Lower leg skin (tissue), 4 donors: ENCODE data around the gene ZFYVE27. TPM values are rescaled to one million over a fixed set of nuclear protein-coding genes. Genes with fewer than 3 reads are reported as not detected.

Experiments
- DNase-seq, 2 donors: peaks; one replicate each; pipeline ENCODE4 v3.0.0-alpha.2; 2019; ENCODE audit warnings: low spot score in 2 of 2
- H3K4me3 ChIP-seq: fragments of 200-600 bp; sonication (generic); 2 replicates; pipeline ENCODE4 v1.5.1; 2017; ENCODE audit warnings: mild to moderate bottlenecking, low read depth; ENCODE audit not compliant: poor library complexity, severe bottlenecking
- POLR2A ChIP-seq, 2 donors: fragments of 450-650 bp; IDR thresholded peaks; one replicate each; pipeline ENCODE4 v1.6.1; 2016 to 2017; ENCODE audit warnings: antibody characterized with exemption in 2 of 2, mild to moderate bottlenecking in 1 of 2, moderate library complexity in 1 of 2
- WGBS, 2 donors: methylation state at CpG; one replicate each; pipeline ENCODE4 v1.1.5; 2018; 5-methylcytosine and 5-hydroxymethylcytosine counted together
- intact Hi-C: fragments of 100-400 bp; cut with DNase I; formaldehyde crosslinking; loops from one replicate; pipeline ENCODE4 v1.15.0; 2023; ENCODE audit warnings: low total_unique reads
- total RNA-seq, 4 donors: library from RNA; depleted of rRNA; stranded (reverse); fragments of >200 nt; gene quantifications; one replicate each; pipeline ENCODE4 v1.1.0, GENCODE V29; 2016
- TF ChIP-seq, protein P1 (sequence below), 3 donors: fragments of 450-650 bp; IDR thresholded peaks; one replicate each; pipeline ENCODE4 v1.5.1; 2016; ENCODE audit warnings: antibody characterized with exemption in 3 of 3, mild to moderate bottlenecking in 3 of 3, moderate library complexity in 2 of 3

Gene ZFYVE27
- total RNA-seq, 4 donors from 2014 or later = 18.7 to 35.0 (median 21.4) TPM

DNA sequence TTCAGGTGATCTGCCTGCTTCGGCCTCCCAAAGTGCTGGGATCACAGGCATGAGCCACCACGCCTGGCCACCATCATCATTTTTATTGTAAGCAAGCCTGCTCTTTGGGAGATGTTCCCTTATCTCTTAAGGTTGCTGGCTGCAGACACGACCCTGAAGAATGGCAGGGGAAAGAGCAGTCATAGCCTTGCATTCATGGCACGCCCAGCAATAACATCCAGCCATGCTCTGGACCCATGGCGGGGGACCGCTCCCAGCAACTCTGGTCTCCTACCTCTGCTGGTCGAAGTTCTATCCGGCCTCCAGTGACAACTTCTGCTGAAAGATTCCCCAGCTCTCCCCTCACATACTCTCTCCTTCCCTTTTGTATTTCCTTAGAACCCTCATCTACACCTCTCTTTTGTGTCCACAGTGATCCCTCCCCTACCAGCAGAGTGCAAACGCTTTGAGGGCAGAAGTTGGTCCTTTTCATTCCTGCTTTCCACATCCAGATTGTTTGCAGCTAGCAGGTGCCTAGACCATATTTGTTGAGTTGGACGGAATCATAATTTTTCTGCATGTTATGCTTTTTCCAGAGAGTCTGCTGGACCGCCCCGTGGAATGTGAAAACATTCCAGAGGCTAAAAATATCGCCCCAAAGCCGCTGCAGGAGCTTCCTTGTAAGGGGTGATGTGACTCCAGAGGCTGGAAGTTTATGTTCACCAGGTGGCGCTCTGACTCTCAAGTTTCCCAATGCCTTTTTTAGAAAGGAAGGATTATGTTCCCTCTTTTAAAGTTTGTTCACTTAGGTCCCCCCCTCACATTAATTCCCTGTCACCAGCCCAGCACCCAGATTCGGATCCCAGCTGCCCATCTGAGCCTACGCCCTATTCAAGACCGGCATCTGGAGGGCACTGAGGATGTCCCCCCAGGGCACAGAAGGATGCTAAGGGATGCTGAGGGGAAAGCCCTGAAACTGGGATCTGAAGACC is 27.7 kb upstream of the ZFYVE27 start:
- WGBS, 2 donors = 39% methylated on average over 18 of the region's 18 CpGs
- H3K4me3 ChIP-seq = no peak overlapping the region
- DNase-seq = peak; percentile 83 to 95
- no peak for TF ChIP-seq POLR2A (IDR thresholded peaks at IDR 0.05)
- TF ChIP-seq, protein P1, sequence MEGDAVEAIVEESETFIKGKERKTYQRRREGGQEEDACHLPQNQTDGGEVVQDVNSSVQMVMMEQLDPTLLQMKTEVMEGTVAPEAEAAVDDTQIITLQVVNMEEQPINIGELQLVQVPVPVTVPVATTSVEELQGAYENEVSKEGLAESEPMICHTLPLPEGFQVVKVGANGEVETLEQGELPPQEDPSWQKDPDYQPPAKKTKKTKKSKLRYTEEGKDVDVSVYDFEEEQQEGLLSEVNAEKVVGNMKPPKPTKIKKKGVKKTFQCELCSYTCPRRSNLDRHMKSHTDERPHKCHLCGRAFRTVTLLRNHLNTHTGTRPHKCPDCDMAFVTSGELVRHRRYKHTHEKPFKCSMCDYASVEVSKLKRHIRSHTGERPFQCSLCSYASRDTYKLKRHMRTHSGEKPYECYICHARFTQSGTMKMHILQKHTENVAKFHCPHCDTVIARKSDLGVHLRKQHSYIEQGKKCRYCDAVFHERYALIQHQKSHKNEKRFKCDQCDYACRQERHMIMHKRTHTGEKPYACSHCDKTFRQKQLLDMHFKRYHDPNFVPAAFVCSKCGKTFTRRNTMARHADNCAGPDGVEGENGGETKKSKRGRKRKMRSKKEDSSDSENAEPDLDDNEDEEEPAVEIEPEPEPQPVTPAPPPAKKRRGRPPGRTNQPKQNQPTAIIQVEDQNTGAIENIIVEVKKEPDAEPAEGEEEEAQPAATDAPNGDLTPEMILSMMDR (IDR thresholded peaks at IDR 0.05) = no peak
- intact Hi-C loops = no loop called here

DNA sequence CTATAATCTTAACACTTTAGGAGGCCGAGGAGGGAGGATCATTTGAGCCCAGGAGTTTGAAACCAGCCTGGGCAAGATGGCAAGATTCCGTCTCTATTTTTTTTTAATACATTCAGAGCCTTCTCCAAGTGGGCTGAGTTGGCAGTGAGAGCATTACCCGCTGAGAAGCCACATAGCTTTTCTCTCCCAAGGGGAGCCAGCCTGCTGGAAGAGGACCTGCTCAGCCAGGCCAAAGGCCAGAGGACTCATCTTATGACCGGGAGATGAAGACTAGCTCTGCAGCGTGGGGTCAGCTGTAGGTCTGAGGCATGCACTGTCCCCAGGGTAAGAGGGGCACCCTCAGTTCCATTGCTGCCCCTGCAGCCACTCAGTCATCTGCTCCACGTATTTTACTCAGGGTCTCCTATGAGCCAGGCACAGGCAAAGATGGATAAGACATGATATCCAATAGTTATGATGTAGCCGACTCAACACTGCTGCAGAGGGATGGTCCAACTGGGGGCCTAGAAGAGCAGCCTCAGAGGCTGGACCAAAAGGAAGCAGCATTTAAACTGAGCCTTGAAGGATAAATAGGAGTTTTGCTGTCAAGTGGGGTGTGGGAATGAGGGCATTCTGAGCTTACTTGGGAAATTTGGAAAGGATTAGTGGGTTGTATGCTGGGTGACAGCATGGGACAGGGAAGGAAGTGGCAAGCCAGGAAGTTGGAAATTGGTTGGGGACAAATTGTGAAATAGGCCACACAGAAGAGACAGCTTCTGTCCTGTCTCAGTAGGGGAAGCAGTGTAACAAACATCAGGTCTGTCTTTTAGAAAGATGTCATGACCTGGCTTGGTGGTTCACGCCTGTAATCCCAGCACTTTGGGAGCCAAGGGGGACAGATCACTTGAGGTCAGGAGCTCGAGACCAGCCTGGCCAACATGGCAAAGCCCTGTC is 25.0 kb upstream of the ZFYVE27 start:
- no peak overlapping the region for H3K4me3 ChIP-seq
- WGBS, 2 donors = 66 to 69% methylated on average over 9 of the region's 9 CpGs
- TF ChIP-seq, protein P1 (IDR thresholded peaks at IDR 0.05) = no peak
- TF ChIP-seq POLR2A (IDR thresholded peaks at IDR 0.05) = no peak
- intact Hi-C loops = loop anchor here (2.0 kb wide), 1 partner anchor 17 kb away; no protein-coding TSS in a partner anchor
- no peak for DNase-seq

DNA sequence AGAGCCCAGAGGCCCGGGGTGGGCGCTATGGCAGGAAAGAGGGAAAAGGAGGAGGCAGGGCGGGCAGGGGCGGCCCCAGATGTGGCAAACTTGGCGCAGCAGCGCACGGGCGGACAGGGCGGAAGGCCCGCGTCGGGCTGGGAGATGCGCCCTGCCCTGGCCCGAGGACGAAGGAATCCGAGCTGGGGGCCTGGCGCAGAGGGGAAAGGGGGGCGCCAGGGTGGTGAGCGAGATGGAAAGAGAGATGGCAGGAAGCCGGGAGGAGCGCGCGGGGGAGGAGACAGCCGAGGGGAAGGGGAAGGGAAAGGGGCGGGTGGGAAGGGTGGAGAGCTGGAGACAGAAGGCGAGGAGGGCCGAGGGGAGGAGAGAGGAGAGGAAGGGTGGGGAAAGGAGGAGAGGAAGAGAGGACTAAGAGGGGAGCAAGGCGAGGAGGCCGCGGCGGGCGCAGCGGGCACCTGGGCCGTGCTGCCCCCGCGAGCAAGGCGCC is 23.5 kb upstream of the ZFYVE27 start, which contains the start of gene MARVELD1:
Gene MARVELD1, plus strand, starts transcription at position 392 of the 487 bp plus-strand sequence. CDS start 147 bp downstream, outside the sequence.
- 1 to 2% methylated on average over 37 of the region's 37 CpGs for WGBS, 2 donors
- peak; percentile 71 to 96 for DNase-seq
- intact Hi-C loops = loop anchor here (2.0 kb wide), 1 partner anchor 15 kb away; no protein-coding TSS in a partner anchor
- H3K4me3 ChIP-seq = peak within 1 kb of the TSS; percentile 35
- TF ChIP-seq, protein P1 (IDR thresholded peaks at IDR 0.05) = no peak
- no peak for TF ChIP-seq POLR2A (IDR thresholded peaks at IDR 0.05)

DNA sequence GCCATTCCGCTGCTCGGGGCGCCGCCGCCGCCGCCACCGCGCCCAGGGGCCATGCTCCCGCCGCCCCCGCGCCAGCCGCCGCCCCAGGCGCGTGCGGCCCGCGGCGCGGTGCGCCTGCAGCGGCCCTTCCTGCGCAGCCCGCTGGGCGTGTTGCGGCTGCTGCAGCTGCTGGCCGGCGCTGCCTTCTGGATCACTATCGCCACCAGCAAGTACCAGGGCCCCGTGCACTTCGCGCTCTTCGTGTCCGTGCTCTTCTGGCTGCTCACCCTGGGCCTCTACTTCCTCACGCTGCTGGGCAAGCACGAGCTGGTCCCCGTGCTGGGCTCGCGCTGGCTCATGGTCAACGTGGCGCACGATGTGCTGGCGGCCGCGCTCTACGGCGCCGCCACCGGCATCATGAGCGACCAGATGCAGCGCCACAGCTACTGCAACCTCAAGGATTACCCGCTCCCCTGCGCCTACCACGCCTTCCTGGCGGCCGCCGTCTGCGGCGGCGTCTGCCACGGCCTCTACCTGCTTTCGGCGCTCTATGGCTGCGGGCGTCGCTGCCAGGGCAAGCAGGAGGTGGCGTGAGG is 23.0 kb upstream of the ZFYVE27 start:
- peak; percentile 65 to 93 for DNase-seq
- WGBS, 2 donors = 0 to 1% methylated on average over 31 to 51 of the region's 69 CpGs
- intact Hi-C loops = loop anchor here (2.0 kb wide), 1 partner anchor 15 kb away; no protein-coding TSS in a partner anchor
- no peak for TF ChIP-seq POLR2A (IDR thresholded peaks at IDR 0.05)
- TF ChIP-seq, protein P1 (IDR thresholded peaks at IDR 0.05) = no peak
- peak overlapping the region; percentile 35 for H3K4me3 ChIP-seq
